ENCODE measurements around the gene MYBPC3. TPM values are rescaled to one million over a fixed set of nuclear protein-coding genes. Genes with fewer than 3 reads are reported as not detected.

MYBPC3 gene
- total RNA-seq, 1 donor from 2014 or later = not detected

GRCh38 chr11:47351156-47352126, 1.1 kb downstream of the MYBPC3 start:
- peaks cover 13% of the 10 kb centered on the region for H3K4me1 ChIP-seq
- no peak overlapping the region for H3K27ac ChIP-seq
- H3K27me3 ChIP-seq = no peaks in the 10 kb centered on the region
- H3K36me3 ChIP-seq = no peaks in the 10 kb centered on the region
- no peak for TF ChIP-seq POLR2A (IDR thresholded peaks at IDR 0.05)
- no peak for TF ChIP-seq POLR2AphosphoS5 (IDR thresholded peaks at IDR 0.05; ENCODE audit: insufficient read depth in 1 of 2, low read depth in 1 of 2)
- no peak for TF ChIP-seq CTCF (IDR thresholded peaks at IDR 0.05)
- no peaks in the 10 kb centered on the region for H3K9me3 ChIP-seq
- no peak for DNase-seq (ENCODE audit: extremely low spot score in 2 of 2)
- intact Hi-C loops (cut with DNase I) = loop anchor here (5.0 to 10.0 kb wide), 3 partner anchors 67 to 457 kb away; partner anchors contain the start of gene ARFGAP2
- H3K4me3 ChIP-seq = no peak overlapping the region

GRCh38 chr11:47350315-47350714, 2.2 kb downstream of the MYBPC3 start:
- peaks cover 7% of the 10 kb centered on the region for H3K4me1 ChIP-seq
- no peaks in the 10 kb centered on the region for H3K9me3 ChIP-seq
- DNase-seq (ENCODE audit: extremely low spot score in 2 of 2) = no peak
- no peaks in the 10 kb centered on the region for H3K27me3 ChIP-seq
- no peaks in the 10 kb centered on the region for H3K36me3 ChIP-seq
- intact Hi-C loops (cut with DNase I) = loop anchor here (5.0 to 10.0 kb wide), 3 partner anchors 66 to 456 kb away; partner anchors contain the start of gene ARFGAP2
- no peak overlapping the region for H3K4me3 ChIP-seq
- no peak for TF ChIP-seq POLR2A (IDR thresholded peaks at IDR 0.05)
- TF ChIP-seq CTCF (IDR thresholded peaks at IDR 0.05) = no peak
- TF ChIP-seq POLR2AphosphoS5 (IDR thresholded peaks at IDR 0.05; ENCODE audit: insufficient read depth in 1 of 2, low read depth in 1 of 2) = no peak
- no peak overlapping the region for H3K27ac ChIP-seq

- no peaks in the 10 kb centered on the region for H3K36me3 ChIP-seq
- no peaks in the 10 kb centered on the region for H3K9me3 ChIP-seq
- no peak for DNase-seq (ENCODE audit: extremely low spot score in 2 of 2)
- H3K4me1 ChIP-seq = peaks cover under 1% of the 10 kb centered on the region
- no peak overlapping the region for H3K4me3 ChIP-seq
- H3K27ac ChIP-seq = no peak overlapping the region
- TF ChIP-seq CTCF (IDR thresholded peaks at IDR 0.05) (no peak), POLR2AphosphoS5 (IDR thresholded peaks at IDR 0.05; ENCODE audit: insufficient read depth in 1 of 2, low read depth in 1 of 2) (no peak), POLR2A (IDR thresholded peaks at IDR 0.05) (no peak)
- H3K27me3 ChIP-seq = no peaks in the 10 kb centered on the region
- intact Hi-C loops (cut with DNase I) = loop anchor here (5.0 to 10.0 kb wide), 3 partner anchors 65 to 455 kb away; partner anchors contain the start of gene ARFGAP2
Observed at GRCh38 chr11:47349521-47350095, 2.9 kb downstream of the MYBPC3 start.

DNA sequence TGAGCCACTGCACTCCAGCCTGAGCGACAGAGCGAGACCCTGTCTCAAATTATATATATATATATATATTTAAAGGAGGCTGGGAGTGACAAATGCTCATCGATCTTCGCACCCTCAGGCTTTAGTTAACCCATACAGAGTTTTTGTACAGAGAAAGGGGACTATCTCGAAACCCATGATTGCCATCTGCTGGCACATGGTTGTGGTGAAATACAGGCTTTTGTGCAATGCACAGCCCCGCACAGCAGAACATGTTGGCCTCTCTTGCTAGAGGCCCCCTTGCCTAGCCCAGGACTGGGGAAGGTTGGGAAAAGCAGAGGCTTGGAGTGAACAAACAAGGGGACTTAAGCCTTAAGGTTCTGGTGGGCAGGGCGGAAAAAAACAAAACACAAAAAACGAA, 3.6 kb downstream of the MYBPC3 start:
- Histone ChIP-seq H3K4me3 (no peak overlapping the region), H3K9me3 (no peaks in the 10 kb centered on the region), H3K4me1 (no peaks in the 10 kb centered on the region), H3K36me3 (no peaks in the 10 kb centered on the region), H3K27ac (no peak overlapping the region), H3K27me3 (no peaks in the 10 kb centered on the region)
- TF ChIP-seq POLR2A (IDR thresholded peaks at IDR 0.05) = no peak
- TF ChIP-seq POLR2AphosphoS5 (IDR thresholded peaks at IDR 0.05; ENCODE audit: insufficient read depth in 1 of 2, low read depth in 1 of 2) = no peak
- TF ChIP-seq CTCF (IDR thresholded peaks at IDR 0.05) = no peak
- no peak for DNase-seq (ENCODE audit: extremely low spot score in 2 of 2)
- intact Hi-C loops (cut with DNase I) = no loop called here

Measured in vagina (tissue), 2 donors.